HEK293T (cell line): ENCODE data around the gene DKC1.
"Not testable (repeated sequence)": the region's sequence is repeated elsewhere in the genome, so short reads cannot be mapped to it uniquely, and the experiment has no call there.

Source experiments
- CTCF ChIA-PET: fragments of 350-600 bp; formaldehyde crosslinking; extraction: SDS; loops from one replicate; lab custom pipeline; 2021; ENCODE audit warnings: antibody characterized with exemption, inconsistent platforms; lab: Yijun Ruan, JAX
- POLR2A ChIA-PET: fragments of 350-600 bp; formaldehyde crosslinking; extraction: SDS; loops from one replicate; lab custom pipeline; 2020; ENCODE audit warnings: antibody characterized with exemption, inconsistent platforms; lab: Yijun Ruan, JAX
- DNase-seq: peaks from one replicate; pipeline ENCODE4 v3.0.0; 2012; ENCODE audit warnings: mixed read lengths; ENCODE audit errors: extremely low spot score
- ARNT ChIP-seq: fragments of 450-650 bp; IDR thresholded peaks from 2 replicates; pipeline ENCODE4 v1.6.1; 2017; ENCODE audit warnings: mild to moderate bottlenecking
- BHLHE40 ChIP-seq: fragments of 450-650 bp; IDR thresholded peaks from 2 replicates; pipeline ENCODE4 v1.6.1; 2016; ENCODE audit warnings: mild to moderate bottlenecking, moderate library complexity, borderline replicate concordance
- CTBP1 ChIP-seq: fragments of 450-650 bp; IDR thresholded peaks from 2 replicates; pipeline ENCODE4 v1.6.1; 2016; ENCODE audit warnings: borderline replicate concordance
- ELF4 ChIP-seq: fragments of 450-650 bp; IDR thresholded peaks from 2 replicates; pipeline ENCODE4 v1.6.1; 2017; ENCODE audit warnings: antibody characterized with exemption
- FOXA1 ChIP-seq: fragments of 450-650 bp; IDR thresholded peaks from 2 replicates; pipeline ENCODE4 v1.6.1; 2016; ENCODE audit warnings: mild to moderate bottlenecking
- FOXK2 ChIP-seq: fragments of 450-650 bp; IDR thresholded peaks from 2 replicates; pipeline ENCODE4 v1.6.1; 2016; ENCODE audit warnings: mild to moderate bottlenecking
- FOXM1 ChIP-seq: fragments of 450-650 bp; IDR thresholded peaks from 2 replicates; pipeline ENCODE4 v1.6.1; 2017; ENCODE audit warnings: mild to moderate bottlenecking, borderline replicate concordance
- HDGF ChIP-seq: fragments of 450-650 bp; IDR thresholded peaks from 2 replicates; pipeline ENCODE4 v1.6.1; 2017; ENCODE audit warnings: antibody characterized with exemption, borderline replicate concordance
- L3MBTL2 ChIP-seq: fragments of 450-650 bp; conservative IDR thresholded peaks from 2 replicates; pipeline ENCODE4 v1.6.1; 2016; ENCODE audit warnings: mild to moderate bottlenecking
- LEF1 ChIP-seq: fragments of 450-650 bp; IDR thresholded peaks from 2 replicates; pipeline ENCODE4 v1.6.1; 2017; ENCODE audit warnings: mild to moderate bottlenecking, borderline replicate concordance
- NFRKB ChIP-seq: fragments of 450-650 bp; IDR thresholded peaks from 2 replicates; pipeline ENCODE4 v1.6.1; 2016; ENCODE audit warnings: mild to moderate bottlenecking, moderate library complexity
- SP1 ChIP-seq: fragments of 450-650 bp; IDR thresholded peaks from 2 replicates; pipeline ENCODE4 v1.6.1; 2017
- SUZ12 ChIP-seq: fragments of 450-650 bp; IDR thresholded peaks from 2 replicates; pipeline ENCODE4 v1.6.1; 2016; ENCODE audit warnings: mild to moderate bottlenecking
- TARDBP ChIP-seq: fragments of 450-650 bp; IDR thresholded peaks from 2 replicates; pipeline ENCODE4 v1.6.1; 2016
- ZNF384 ChIP-seq: fragments of 450-650 bp; IDR thresholded peaks from 2 replicates; pipeline ENCODE4 v1.6.1; 2016
- TF ChIP-seq, protein P1 (sequence below): fragments of 450-650 bp; IDR thresholded peaks from 2 replicates; pipeline ENCODE4 v1.6.1; 2016

Gene DKC1

DNA sequence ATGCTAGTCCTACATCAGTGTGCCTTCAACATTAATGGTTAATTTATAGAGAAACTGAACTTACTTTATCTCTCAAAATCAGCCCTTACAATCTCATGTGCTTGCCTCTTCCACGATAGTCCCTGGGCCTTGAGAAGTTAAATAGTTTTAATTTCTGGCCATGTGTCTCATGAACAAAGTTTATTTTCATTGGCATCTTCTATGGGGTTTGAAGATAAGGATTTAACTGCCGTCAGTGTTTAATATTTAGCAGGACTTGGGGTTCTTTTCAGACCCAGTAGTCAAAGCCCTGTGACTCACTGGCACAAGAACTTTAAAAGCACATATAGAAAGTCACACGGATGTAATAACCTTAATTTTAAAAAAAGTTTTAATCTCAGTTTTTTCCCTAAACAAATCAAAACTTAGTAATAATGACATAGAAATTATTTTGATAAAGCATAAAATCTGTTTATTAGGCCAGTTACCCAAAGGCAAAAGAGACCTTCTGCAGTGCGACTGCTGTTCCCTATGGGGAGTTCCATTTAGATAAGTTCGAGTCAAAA, 52.7 kb downstream of the DKC1 start:
- DNase-seq = no peak
- ChIA-PET POLR2A (no interaction called here), CTCF (no interaction called here)
- no peak for TF ChIP-seq NFRKB
- TF ChIP-seq, protein P1, sequence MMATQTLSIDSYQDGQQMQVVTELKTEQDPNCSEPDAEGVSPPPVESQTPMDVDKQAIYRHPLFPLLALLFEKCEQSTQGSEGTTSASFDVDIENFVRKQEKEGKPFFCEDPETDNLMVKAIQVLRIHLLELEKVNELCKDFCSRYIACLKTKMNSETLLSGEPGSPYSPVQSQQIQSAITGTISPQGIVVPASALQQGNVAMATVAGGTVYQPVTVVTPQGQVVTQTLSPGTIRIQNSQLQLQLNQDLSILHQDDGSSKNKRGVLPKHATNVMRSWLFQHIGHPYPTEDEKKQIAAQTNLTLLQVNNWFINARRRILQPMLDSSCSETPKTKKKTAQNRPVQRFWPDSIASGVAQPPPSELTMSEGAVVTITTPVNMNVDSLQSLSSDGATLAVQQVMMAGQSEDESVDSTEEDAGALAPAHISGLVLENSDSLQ = no peak
- no peak for TF ChIP-seq FOXM1
- no peak for TF ChIP-seq SUZ12
- TF ChIP-seq L3MBTL2 = no peak
- no peak for TF ChIP-seq HDGF

DNA sequence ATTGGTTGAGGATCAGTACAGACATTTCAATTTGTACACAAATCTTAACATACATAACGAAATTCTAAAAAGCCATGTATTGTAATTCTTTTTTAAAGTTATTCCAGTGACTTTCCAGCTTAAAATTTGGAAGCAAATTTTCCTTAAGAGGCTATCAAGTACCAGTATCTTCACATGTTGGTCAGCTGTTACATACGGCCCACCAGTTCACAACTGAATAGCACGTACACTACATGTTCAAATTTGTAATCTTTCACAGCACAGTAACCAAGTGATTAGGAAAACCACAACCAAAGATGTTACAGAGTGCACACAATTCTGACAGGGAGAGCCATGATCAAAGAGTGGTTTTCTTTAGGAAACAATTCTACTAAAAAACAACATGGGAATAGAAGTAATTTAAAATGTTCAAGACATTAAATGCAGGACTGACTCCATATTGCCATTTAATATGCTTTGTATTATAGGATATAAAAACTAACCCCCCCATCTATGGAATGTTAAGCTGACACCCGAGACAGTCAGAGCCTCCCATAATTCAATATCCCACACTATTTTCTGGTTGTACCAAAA, 53.7 kb downstream of the DKC1 start:
- POLR2A ChIA-PET, DNase-seq, CTCF ChIA-PET: not testable (repeated sequence)

DNA sequence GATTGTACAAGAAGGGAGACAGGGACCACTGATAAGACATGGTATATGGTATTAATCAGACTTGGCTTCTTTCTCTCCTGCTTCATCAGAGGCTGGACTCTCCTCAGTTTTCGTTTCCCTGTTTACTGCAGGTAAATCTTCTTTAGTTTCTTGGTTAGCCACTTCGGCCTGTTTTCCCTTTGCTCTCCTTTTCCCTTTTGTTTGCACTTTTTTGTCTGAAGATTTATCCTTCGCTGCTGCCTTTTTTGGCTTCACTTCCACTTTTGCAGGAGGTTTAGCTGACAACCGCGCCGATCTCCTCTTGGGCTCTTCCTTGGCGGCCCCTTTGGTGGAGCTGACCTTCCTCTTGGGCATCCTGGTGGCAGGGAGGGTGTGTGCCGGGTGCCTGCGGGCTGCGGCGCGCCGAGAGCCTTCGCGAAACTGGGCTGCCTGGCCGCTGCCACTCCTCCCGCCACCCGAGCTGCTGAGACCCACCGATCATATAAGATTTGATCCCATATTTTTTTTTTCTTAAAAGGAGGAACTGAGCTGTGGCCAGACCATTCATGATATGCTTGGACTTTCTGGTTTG, 54.5 kb downstream of the DKC1 start:
- CTCF ChIA-PET, POLR2A ChIA-PET, DNase-seq: not testable (repeated sequence)

DNA sequence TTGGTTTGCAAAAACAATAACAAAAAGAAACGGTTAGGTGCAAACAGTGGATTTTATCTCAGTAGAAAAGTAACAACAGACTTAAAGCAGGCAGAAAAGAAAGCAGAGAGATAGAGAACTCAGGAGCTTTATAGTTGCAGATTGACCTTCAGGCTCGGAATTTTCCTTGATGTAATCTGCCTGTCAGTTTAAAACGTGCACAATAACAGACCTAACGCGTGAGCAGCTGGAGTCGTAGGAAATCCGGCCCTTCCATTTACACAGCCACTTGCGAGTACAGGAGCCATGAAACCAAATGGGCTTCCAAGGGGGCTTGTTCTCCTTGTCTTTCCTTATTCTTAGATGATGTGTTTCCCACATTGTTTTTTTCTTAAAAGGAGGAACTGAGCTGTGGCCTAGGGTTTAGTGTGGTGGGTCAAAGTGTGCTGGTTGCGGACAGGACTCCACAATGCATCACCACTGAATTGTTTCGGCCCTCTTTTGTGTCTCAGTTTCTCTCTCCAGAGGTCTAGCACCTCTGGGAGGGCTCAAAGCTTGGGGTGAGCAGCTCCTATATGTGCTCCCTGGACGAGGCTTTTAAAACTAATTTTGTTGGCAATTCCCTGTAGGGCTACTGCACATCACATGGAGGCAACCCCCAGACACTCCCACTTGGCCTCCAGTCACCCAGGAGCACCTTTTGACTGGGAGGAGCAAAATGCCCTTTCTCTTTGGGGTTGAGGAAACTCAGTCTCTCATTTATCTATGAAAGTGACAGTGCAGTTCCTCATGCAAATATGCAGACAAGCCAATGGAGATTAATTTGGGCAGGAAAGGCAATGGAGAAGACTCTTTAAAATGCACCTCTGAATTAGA, 56.5 kb downstream of the DKC1 start:
- POLR2A ChIA-PET = no interaction called here
- no peak for DNase-seq
- CTCF ChIA-PET = no interaction called here
- TF ChIP-seq LEF1 (no peak), NFRKB (no peak), SP1 (no peak), HDGF (no peak), ZNF384 (no peak), FOXA1 (no peak), SUZ12 (no peak), L3MBTL2 (no peak), ELF4 (no peak)
- TF ChIP-seq, protein P1 = no peak

GRCh38 chrX:154819771-154820341, 57.2 kb downstream of the DKC1 start:
- DNase-seq = no peak
- ChIA-PET POLR2A (no interaction called here), CTCF (no interaction called here)
- TF ChIP-seq CTBP1 (no peak), FOXK2 (no peak), LEF1 (no peak), L3MBTL2 (no peak), ZNF384 (no peak), HDGF (no peak), SUZ12 (no peak), FOXA1 (no peak), ARNT (no peak), FOXM1 (no peak), NFRKB (no peak)
- TF ChIP-seq, protein P1 = no peak

DNA sequence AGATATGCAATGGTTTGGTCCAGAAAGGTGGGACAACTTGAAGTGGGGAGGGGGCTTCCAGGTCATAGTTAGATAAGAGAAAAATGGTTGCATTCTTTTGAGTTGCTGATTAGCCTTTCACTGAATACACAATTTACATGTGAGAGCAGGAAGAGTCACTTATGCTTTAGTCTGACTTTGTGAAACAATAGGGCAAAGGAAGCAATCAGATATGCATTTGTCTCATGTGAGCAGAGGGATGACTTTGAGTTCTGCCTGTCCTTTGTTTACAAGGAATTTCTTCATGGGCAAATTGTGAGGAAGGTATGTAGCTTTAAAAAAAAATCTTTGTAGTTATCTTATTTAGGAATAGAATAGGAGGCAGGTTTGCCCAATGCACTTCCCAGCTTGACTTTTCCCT, 58.9 kb downstream of the DKC1 start:
- DNase-seq = no peak
- ChIA-PET CTCF (no interaction called here), POLR2A (no interaction called here)
- no peak for TF ChIP-seq LEF1
- TF ChIP-seq ELF4 = no peak
- TF ChIP-seq FOXM1 = no peak

DNA sequence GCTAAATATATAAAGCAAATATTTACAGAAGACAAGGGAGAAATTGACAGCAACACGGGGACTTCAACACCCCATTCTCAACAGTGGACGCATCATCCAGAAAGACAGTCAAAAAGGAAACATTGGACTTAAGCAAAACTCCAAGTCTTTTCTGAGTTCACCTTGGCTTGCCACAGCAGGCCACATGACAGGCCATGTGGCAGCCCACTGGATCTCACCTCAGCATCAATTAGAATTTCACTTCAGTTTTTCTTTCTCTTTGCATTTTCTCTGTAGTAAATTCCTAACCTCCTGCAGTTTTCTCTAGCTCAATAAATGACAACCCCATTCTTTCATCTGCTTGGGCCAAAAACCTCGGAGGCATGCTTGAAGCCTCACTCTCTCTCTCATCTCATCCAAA, 59.4 kb downstream of the DKC1 start:
- POLR2A ChIA-PET = no interaction called here

More for the DNA sequence above, 59.4 kb downstream of the DKC1 start:
- CTCF ChIA-PET = no interaction called here
- no peak for DNase-seq
- TF ChIP-seq ARNT (no peak), LEF1 (no peak), SUZ12 (no peak), FOXA1 (no peak), BHLHE40 (no peak), TARDBP (no peak), FOXM1 (no peak), L3MBTL2 (no peak), SP1 (no peak), NFRKB (no peak), FOXK2 (no peak), ELF4 (no peak), ZNF384 (no peak), HDGF (no peak), CTBP1 (no peak)
- TF ChIP-seq, protein P1 = no peak
